ENCODE measurements around the gene LBHD1.
"Not testable (repeated sequence)": the region's sequence is repeated elsewhere in the genome, so short reads cannot be mapped to it uniquely, and the experiment has no call there.

Gene LBHD1

GRCh38 chr11:62688491-62688890 lies 16.4 kb upstream of the LBHD1 start:
- Histone ChIP-seq H3K4me3 (ENCODE audit: low read depth, low read length) (no peak overlapping the region), H3K4me1 (ENCODE audit: control insufficient read depth, insufficient read depth, low read length) (peaks cover 4% of the 10 kb centered on the region), H3K36me3 (ENCODE audit: control insufficient read depth, insufficient read depth, low read length) (peaks cover 15% of the 10 kb centered on the region), H3K27me3 (ENCODE audit: control insufficient read depth, insufficient read depth, low read length) (no peaks in the 10 kb centered on the region), H3K9ac (ENCODE audit: low read depth, low read length) (no peak overlapping the region), H3K9me3 (ENCODE audit: control insufficient read depth, insufficient read depth, low read length) (no peaks in the 10 kb centered on the region)

GRCh38 chr11:62687508-62688396 lies 15.7 kb upstream of the LBHD1 start:
- Histone ChIP-seq H3K27me3 (ENCODE audit: control insufficient read depth, insufficient read depth, low read length) (no peaks in the 10 kb centered on the region), H3K4me3 (ENCODE audit: low read depth, low read length) (no peak overlapping the region), H3K9ac (ENCODE audit: low read depth, low read length) (peak overlapping the region; percentile 24), H3K9me3 (ENCODE audit: control insufficient read depth, insufficient read depth, low read length) (no peaks in the 10 kb centered on the region), H3K4me1 (ENCODE audit: control insufficient read depth, insufficient read depth, low read length) (peaks cover 4% of the 10 kb centered on the region), H3K36me3 (ENCODE audit: control insufficient read depth, insufficient read depth, low read length) (peaks cover 13% of the 10 kb centered on the region)

GRCh38 chr11:62682518-62682917 lies 10.5 kb upstream of the LBHD1 start:
- no peak overlapping the region for H3K9ac ChIP-seq (ENCODE audit: low read depth, low read length)

GRCh38 chr11:62680825-62681240 lies 8.8 kb upstream of the LBHD1 start:
- H3K27me3 ChIP-seq (ENCODE audit: control insufficient read depth, insufficient read depth, low read length) = no peaks in the 10 kb centered on the region
- H3K4me3 ChIP-seq (ENCODE audit: low read depth, low read length) = no peak overlapping the region
- H3K9ac ChIP-seq (ENCODE audit: low read depth, low read length) = no peak overlapping the region
- H3K9me3 ChIP-seq (ENCODE audit: control insufficient read depth, insufficient read depth, low read length) = no peaks in the 10 kb centered on the region
- peaks cover 5% of the 10 kb centered on the region for H3K4me1 ChIP-seq (ENCODE audit: control insufficient read depth, insufficient read depth, low read length)
- peaks cover 16% of the 10 kb centered on the region for H3K36me3 ChIP-seq (ENCODE audit: control insufficient read depth, insufficient read depth, low read length)

More at GRCh38 chr11:62682518-62682917, 10.5 kb upstream of the LBHD1 start:
- Histone ChIP-seq H3K9me3 (ENCODE audit: control insufficient read depth, insufficient read depth, low read length) (no peaks in the 10 kb centered on the region), H3K4me3 (ENCODE audit: low read depth, low read length) (no peak overlapping the region), H3K36me3 (ENCODE audit: control insufficient read depth, insufficient read depth, low read length) (peaks cover 9% of the 10 kb centered on the region), H3K27me3 (ENCODE audit: control insufficient read depth, insufficient read depth, low read length) (no peaks in the 10 kb centered on the region), H3K4me1 (ENCODE audit: control insufficient read depth, insufficient read depth, low read length) (peaks cover 3% of the 10 kb centered on the region)

- Histone ChIP-seq H3K4me3 (ENCODE audit: low read depth, low read length) (peak within 1 kb of the TSS; percentile 96), H3K36me3 (ENCODE audit: control insufficient read depth, insufficient read depth, low read length) (peaks cover 16% of the 10 kb centered on the region), H3K9me3 (ENCODE audit: control insufficient read depth, insufficient read depth, low read length) (no peaks in the 10 kb centered on the region), H3K4me1 (ENCODE audit: control insufficient read depth, insufficient read depth, low read length) (peaks cover 5% of the 10 kb centered on the region), H3K27me3 (ENCODE audit: control insufficient read depth, insufficient read depth, low read length) (no peaks in the 10 kb centered on the region), H3K9ac (ENCODE audit: low read depth, low read length) (peak within 1 kb of the TSS; percentile 89)
Observed at GRCh38 chr11:62678770-62679696, 7.0 kb upstream of the LBHD1 start, which contains the start of gene UBXN1. UBXN1 (minus strand) TSS chr11:62679073; CDS start chr11:62678923, 150 bp downstream.

GRCh38 chr11:62678433-62678769 lies 6.3 kb upstream of the LBHD1 start:
- Histone ChIP-seq H3K9ac (ENCODE audit: low read depth, low read length) (peak overlapping the region; percentile 89), H3K36me3 (ENCODE audit: control insufficient read depth, insufficient read depth, low read length) (peaks cover 16% of the 10 kb centered on the region), H3K27me3 (ENCODE audit: control insufficient read depth, insufficient read depth, low read length) (no peaks in the 10 kb centered on the region), H3K9me3 (ENCODE audit: control insufficient read depth, insufficient read depth, low read length) (no peaks in the 10 kb centered on the region), H3K4me3 (ENCODE audit: low read depth, low read length) (peak overlapping the region; percentile 96), H3K4me1 (ENCODE audit: control insufficient read depth, insufficient read depth, low read length) (peaks cover 5% of the 10 kb centered on the region)

- H3K4me1 ChIP-seq (ENCODE audit: control insufficient read depth, insufficient read depth, low read length) = peaks cover 7% of the 10 kb centered on the region
- H3K36me3 ChIP-seq (ENCODE audit: control insufficient read depth, insufficient read depth, low read length) = peaks cover 16% of the 10 kb centered on the region
Observed at GRCh38 chr11:62677714-62678113, 5.6 kb upstream of the LBHD1 start.

GRCh38 chr11:62677156-62677555 lies 5.1 kb upstream of the LBHD1 start:
- Histone ChIP-seq H3K4me3 (ENCODE audit: low read depth, low read length) (peak overlapping the region; percentile 96), H3K9me3 (ENCODE audit: control insufficient read depth, insufficient read depth, low read length) (no peaks in the 10 kb centered on the region), H3K36me3 (ENCODE audit: control insufficient read depth, insufficient read depth, low read length) (peaks cover 16% of the 10 kb centered on the region), H3K9ac (ENCODE audit: low read depth, low read length) (no peak overlapping the region), H3K27me3 (ENCODE audit: control insufficient read depth, insufficient read depth, low read length) (no peaks in the 10 kb centered on the region), H3K4me1 (ENCODE audit: control insufficient read depth, insufficient read depth, low read length) (peaks cover 7% of the 10 kb centered on the region)

More at GRCh38 chr11:62677714-62678113, 5.6 kb upstream of the LBHD1 start:
- no peaks in the 10 kb centered on the region for H3K27me3 ChIP-seq (ENCODE audit: control insufficient read depth, insufficient read depth, low read length)
- H3K4me3 ChIP-seq (ENCODE audit: low read depth, low read length) = peak overlapping the region; percentile 96
- H3K9ac ChIP-seq (ENCODE audit: low read depth, low read length) = no peak overlapping the region
- no peaks in the 10 kb centered on the region for H3K9me3 ChIP-seq (ENCODE audit: control insufficient read depth, insufficient read depth, low read length)

- Histone ChIP-seq H3K4me1 (ENCODE audit: control insufficient read depth, insufficient read depth, low read length) (peaks cover 7% of the 10 kb centered on the region), H3K36me3 (ENCODE audit: control insufficient read depth, insufficient read depth, low read length) (peaks cover 16% of the 10 kb centered on the region), H3K27me3 (ENCODE audit: control insufficient read depth, insufficient read depth, low read length) (no peaks in the 10 kb centered on the region), H3K4me3 (ENCODE audit: low read depth, low read length) (no peak overlapping the region), H3K9ac (ENCODE audit: low read depth, low read length) (no peak overlapping the region), H3K9me3 (ENCODE audit: control insufficient read depth, insufficient read depth, low read length) (no peaks in the 10 kb centered on the region)
Observed at GRCh38 chr11:62676698-62677097, 4.6 kb upstream of the LBHD1 start.

GRCh38 chr11:62675415-62675814 lies 3.3 kb upstream of the LBHD1 start:
- H3K27me3 ChIP-seq (ENCODE audit: control insufficient read depth, insufficient read depth, low read length); H3K4me1 ChIP-seq (ENCODE audit: control insufficient read depth, insufficient read depth, low read length): not testable (repeated sequence)
- peaks cover 16% of the 10 kb centered on the region for H3K36me3 ChIP-seq (ENCODE audit: control insufficient read depth, insufficient read depth, low read length)

GRCh38 chr11:62673196-62673525 lies 1.1 kb upstream of the LBHD1 start:
- peaks cover 12% of the 10 kb centered on the region for H3K36me3 ChIP-seq (ENCODE audit: control insufficient read depth, insufficient read depth, low read length)
- H3K4me3 ChIP-seq (ENCODE audit: low read depth, low read length) = peak overlapping the region; percentile 94
- no peak overlapping the region for H3K9ac ChIP-seq (ENCODE audit: low read depth, low read length)
- no peaks in the 10 kb centered on the region for H3K27me3 ChIP-seq (ENCODE audit: control insufficient read depth, insufficient read depth, low read length)
- no peaks in the 10 kb centered on the region for H3K9me3 ChIP-seq (ENCODE audit: control insufficient read depth, insufficient read depth, low read length)
- H3K4me1 ChIP-seq (ENCODE audit: control insufficient read depth, insufficient read depth, low read length) = peaks cover 7% of the 10 kb centered on the region

More at GRCh38 chr11:62675415-62675814, 3.3 kb upstream of the LBHD1 start:
- not testable (repeated sequence) for H3K9ac ChIP-seq (ENCODE audit: low read depth, low read length); H3K4me3 ChIP-seq (ENCODE audit: low read depth, low read length); H3K9me3 ChIP-seq (ENCODE audit: control insufficient read depth, insufficient read depth, low read length)
